Stimulated activated CD4-positive, alpha-beta T cell treated with anti-CD3 and anti-CD28 coated beads, Interleukin-4, amount 100 ng/mL, for 24 hours (primary cell): ENCODE results near the gene PDZD7.

ENCODE experiments used
- DNase-seq: peaks from one replicate; pipeline ENCODE4 v3.0.0-alpha.2; 2020

PDZD7 gene

GRCh38 chr10:100960251-100960650 lies 70.7 kb downstream of the PDZD7 start:
- DNase-seq: no peak
